Head of caudate nucleus (tissue), 42 donors: ENCODE results near the gene GRB10.
"Not testable (repeated sequence)": the region's sequence is repeated elsewhere in the genome, so short reads cannot be mapped to it uniquely, and the experiment has no call there.

Experiments
- DNase-seq, 42 donors: peaks; one replicate each; pipeline versions ENCODE4 v3.0.0 to v3.0.0-alpha.2; 2020 to 2021; ENCODE audit warnings: mixed read lengths in 7 of 42
- intact Hi-C: fragments of 100-400 bp; cut with DNase I; formaldehyde crosslinking; loops from one replicate; pipeline ENCODE4 v1.15.0; 2022

The GRB10 gene

DNA sequence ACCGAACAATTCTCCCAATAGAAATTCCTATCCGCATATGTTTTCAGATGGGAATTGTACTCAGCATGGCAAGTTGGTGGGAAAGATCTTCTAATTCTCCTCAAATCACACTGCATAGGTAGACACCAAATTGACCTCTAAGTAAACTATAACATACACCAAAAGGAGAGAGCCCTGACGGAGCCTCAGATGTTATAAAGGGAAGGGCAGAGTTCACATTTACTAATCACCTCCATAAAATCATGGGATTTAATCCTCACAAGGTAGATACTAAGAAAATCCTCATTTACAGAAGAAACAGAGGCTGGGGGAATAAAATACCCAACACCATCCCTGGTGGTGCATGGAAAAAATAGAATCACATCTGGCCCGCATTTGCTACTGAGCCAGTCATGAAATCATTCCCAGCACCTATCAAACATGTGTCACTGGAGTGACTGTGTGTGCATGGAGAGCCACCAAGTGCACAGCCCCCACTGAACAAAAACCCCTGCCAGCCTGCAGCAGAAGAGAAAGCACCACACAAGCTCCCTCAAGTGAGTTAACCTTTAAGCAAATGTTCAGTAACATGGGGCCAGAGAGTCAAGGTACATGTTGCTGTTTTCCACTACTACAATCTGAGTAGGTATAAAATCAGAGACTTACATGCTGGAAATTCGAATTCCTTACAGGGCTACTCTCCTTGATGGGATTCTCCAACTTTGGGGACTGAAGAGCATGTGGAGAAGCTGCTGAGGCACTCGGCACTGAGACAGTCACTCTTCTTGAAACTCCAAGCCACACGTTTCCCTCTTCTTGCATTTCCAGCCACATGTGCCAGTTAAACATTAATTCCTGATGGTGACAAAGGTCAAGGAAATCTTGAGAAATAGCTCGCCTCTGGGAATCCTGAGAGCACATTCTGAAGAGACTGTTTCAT is 217.8 kb downstream of the GRB10 start, which contains the start of gene DDC:
TSS of gene DDC (minus strand) at position 766 of the 919 bp plus-strand sequence. CDS start 21,320 bp downstream, outside the sequence.
- DNase-seq, result no peak
- intact Hi-C loops, result no loop called here

- intact Hi-C loops, result no loop called here
- no peak for DNase-seq
These were observed 218.5 kb downstream of the GRB10 start for GRCh38 chr7:50564171-50564570.

- intact Hi-C loops, result no loop called here
These were observed 220.6 kb downstream of the GRB10 start for GRCh38 chr7:50562136-50562535.

GRCh38 chr7:50560865-50561351 is 221.8 kb downstream of the GRB10 start:
- DNase-seq, result peak in 1 of 42 donors; percentile 6
- intact Hi-C loops, result no loop called here

More at GRCh38 chr7:50562136-50562535, 220.6 kb downstream of the GRB10 start:
- no peak for DNase-seq

- intact Hi-C loops, result no loop called here
- no peak for DNase-seq
These were observed 222.8 kb downstream of the GRB10 start for GRCh38 chr7:50559881-50560280.

DNA sequence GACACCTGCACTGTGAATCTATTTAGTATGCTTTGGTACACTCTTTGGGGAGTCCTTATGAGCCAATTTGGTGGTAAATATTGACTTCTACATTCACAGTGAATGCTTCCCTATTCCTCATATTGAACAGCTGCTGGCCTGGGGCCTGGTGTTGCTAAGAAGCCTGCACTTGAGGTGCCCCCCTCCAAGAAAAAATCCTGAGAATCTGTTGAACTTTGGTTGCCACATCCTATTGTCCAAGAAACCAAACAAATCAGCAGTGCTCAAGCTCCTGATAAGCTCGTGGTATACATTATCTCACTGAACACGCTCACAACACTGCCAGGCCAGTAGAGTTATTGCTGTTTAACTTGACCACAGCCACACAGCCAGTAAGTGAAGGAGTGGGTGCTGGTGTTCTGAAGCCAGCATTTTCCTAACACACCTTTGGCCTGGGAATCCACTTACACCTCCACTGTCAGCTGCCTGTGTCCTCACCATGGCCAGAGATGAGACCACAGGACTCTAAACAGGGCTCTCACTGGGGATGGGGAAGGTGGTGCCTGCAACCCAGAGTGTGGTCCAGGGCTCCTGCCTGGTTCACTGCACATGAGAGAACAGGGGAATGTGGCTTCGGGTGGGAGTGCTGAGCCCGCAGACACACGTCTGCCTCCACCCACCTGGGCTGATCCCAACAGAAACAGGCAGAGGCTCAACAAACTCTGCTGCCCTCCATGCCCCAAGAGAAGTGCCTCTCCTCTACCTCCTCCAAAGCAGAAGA is 224.2 kb downstream of the GRB10 start:
- intact Hi-C loops, result no loop called here
- DNase-seq, result no peak

GRCh38 chr7:50557099-50557498 is 225.6 kb downstream of the GRB10 start:
- DNase-seq, result no peak
- intact Hi-C loops, result no loop called here

DNA sequence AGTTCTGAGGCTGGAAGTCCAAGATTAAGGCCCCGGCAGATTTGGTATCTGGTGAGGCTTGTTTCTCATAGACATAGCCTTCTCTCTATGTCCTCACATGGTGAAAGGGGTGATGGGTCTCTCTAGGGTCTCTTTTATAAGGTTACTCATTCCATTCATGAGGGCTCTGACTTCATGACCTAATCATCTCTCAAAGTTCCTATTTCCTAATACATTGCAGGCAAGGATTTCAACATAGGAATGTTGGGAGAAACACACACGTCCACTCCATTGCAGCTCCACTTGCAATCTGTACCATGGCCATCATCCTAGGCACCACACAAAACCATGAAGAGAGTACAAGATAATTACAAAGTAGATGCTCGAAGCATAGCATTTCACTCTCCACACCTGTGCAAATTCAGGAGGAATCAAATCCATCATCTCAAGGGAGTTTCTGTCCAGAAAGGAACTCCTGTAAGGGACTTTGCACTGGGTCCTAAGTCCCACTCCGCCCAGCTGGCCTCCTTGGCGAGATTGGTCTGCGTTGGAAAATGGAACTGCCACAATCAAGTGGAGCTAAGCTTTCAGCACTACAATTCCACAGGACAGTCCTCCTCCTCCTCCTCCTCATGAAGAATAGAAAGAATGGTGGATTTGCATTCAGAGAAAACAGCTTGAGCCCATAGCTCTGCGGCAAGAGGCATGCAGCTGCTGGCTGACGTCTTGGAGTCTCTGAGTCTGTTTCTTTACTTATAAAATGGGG is 226.3 kb downstream of the GRB10 start:
- intact Hi-C loops, result no loop called here
- DNase-seq, result no peak

DNA sequence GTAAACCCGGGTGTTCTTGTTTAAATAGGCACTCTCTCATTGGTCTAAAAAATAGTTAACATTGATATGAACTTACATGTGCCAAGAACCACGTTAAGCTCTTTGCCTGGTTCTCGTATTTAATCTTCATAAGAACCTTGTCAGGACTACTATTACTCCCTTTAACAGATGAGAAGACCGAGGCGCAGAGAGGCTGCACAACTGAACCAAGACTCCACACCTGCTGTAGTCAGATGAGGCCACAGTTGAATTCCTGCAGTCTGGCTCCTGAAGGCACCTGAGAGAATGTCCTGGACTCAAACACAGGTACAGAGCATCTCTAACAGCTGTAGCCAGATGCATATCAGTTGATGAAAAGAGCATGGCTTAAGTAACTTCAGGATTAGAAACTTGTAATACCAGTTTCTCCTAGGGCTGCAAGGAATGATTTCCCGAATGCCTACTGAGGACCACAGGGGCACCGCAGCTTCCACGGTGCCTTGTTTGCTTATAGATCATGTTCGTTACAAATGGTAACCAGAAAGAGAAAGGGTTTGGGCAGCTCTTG is 227.0 kb downstream of the GRB10 start:
- no peak for DNase-seq
- intact Hi-C loops, result no loop called here

DNA sequence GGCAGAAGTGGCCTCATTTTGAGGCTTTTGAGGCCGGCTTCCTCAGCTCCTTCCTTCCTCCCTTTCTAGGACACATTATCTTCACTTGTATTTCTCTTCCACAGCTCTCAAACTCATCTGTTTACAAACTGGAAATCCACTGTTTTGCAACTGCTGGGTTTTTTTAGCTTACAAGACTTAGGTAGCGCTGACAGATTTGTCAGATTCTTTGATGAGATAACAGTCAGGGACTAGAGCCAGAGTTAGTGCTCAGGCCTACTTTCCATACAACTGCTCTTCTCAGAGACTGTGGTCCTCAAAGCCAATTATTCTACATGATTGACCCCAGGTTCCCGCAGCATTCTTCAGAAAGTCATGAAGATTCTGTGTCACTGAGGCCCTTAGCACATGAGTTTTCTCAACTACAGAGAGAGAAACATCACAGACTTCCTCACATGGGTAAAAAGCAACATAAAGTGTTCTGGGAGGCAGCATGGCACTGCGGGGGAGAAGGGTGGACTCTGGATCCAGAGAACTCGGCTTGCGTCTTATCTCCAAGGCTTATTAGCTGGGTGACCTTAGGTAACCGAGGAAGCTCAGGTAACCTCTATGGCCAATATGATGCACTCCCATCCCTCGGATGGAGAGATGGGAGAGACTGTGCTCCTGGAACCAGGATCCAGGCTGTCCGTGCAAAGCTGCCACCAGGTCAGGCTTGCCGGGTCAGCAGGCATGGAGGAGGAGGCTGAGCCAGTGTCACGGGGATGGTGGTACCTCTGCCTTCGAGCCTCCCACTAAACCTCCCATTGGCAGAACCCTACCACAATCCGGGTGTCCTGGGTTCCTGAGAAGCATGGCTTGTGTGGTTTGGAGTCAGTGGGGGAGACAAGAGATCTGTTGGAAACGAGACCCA is 228.0 kb downstream of the GRB10 start:
- DNase-seq, result peak in 1 of 42 donors; percentile 21
- intact Hi-C loops, result no loop called here

GRCh38 chr7:50553973-50554372 is 228.7 kb downstream of the GRB10 start:
- DNase-seq, result no peak
- intact Hi-C loops, result no loop called here

- intact Hi-C loops, result no loop called here
- peak in 2 of 42 donors; percentile 23 to 43 for DNase-seq
These were observed 229.8 kb downstream of the GRB10 start for GRCh38 chr7:50552921-50553320.

- DNase-seq, result no peak
- intact Hi-C loops, result no loop called here
These were observed 230.6 kb downstream of the GRB10 start for GRCh38 chr7:50552139-50552538.

- intact Hi-C loops, result not testable (repeated sequence)
- peak in 1 of 42 donors; percentile 17 for DNase-seq
These were observed 237.1 kb downstream of the GRB10 start for GRCh38 chr7:50545613-50546012.

- DNase-seq, result no peak
- intact Hi-C loops, result no loop called here
These were observed 237.7 kb downstream of the GRB10 start for GRCh38 chr7:50544992-50545391.

GRCh38 chr7:50543776-50544442 is 238.8 kb downstream of the GRB10 start:
- intact Hi-C loops, result no loop called here
- peak in 1 of 42 donors; percentile 29 for DNase-seq

DNA sequence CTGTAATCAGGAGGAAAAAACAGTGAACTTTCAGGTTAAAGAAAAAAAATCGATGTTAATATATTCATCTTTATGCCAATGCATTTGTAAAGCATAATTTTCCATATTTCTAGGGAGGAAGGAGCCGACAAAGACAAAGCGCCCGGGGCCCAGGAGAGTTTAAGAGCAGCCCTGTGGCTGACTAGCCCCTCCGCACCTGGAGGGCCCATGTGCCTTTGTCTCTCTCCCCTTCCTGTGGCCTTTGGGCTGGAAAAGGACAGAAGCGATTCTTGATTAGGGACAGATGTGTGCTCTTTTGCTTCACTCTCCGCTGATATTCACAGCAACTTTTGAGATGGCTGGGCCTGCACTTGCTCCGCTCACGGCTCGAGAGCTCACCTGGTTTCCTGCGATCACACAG is 240.6 kb downstream of the GRB10 start:
- intact Hi-C loops, result no loop called here
- DNase-seq, result no peak
